ENCODE results near the gene TRAF3IP1. TPM values are rescaled to one million over a fixed set of nuclear protein-coding genes. Genes with fewer than 3 reads are reported as not detected.
A peak's percentile ranks its signal among the peaks of the same experiment; 100 is the strongest.

Gene TRAF3IP1
- total and polyA plus RNA-seq, 2 of the 13 experiments (the other 11 are each of a cell fraction or from before 2014, with no cell fraction given): 4.1 to 12.9 TPM

DNA sequence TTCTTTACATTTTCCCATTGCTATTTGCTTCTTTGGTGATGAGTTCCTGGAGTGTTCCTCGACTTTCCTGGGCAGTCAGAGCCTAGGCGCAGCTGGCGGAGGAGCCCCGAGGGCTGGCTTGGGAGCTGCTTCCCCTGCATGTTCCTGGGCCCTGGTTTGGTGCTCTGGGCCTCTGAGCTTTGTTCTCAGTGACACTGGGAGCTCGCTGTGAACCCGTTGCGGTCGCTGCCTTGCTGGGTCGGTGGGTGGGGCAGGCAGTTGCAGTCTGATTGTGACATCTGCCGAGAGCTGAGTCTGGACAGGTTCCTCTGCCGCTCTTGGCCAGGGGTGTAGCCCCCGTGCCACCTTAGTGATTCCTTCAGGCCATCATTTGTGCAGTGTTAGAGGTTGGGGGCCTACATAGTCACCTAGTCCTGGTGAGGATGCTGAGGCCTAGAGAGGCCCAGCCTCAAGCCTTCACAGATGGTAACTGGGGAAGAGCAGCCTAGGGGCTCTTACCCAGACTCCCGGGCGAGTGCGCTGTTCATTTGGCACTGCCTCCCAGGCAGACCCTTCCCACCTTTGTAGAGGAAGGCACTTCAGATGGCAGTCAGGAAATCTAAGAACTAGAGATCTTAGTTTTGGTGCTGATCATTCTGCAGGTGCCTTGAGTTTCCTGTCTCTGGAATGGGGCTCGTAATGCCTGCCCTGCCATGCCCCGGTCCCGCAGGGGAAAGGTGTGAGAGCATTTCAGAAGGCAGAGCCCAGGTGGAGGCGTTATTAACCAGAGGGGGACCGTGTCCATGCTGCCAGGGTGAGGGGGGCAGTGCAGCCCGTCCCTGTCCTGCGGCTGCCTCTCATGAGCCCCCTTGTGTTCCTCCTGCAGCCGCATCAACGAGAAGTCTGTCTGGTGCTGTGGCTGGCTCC is 114.8 kb downstream of the TRAF3IP1 start (continued):
- TF ChIP-seq, protein P1, sequence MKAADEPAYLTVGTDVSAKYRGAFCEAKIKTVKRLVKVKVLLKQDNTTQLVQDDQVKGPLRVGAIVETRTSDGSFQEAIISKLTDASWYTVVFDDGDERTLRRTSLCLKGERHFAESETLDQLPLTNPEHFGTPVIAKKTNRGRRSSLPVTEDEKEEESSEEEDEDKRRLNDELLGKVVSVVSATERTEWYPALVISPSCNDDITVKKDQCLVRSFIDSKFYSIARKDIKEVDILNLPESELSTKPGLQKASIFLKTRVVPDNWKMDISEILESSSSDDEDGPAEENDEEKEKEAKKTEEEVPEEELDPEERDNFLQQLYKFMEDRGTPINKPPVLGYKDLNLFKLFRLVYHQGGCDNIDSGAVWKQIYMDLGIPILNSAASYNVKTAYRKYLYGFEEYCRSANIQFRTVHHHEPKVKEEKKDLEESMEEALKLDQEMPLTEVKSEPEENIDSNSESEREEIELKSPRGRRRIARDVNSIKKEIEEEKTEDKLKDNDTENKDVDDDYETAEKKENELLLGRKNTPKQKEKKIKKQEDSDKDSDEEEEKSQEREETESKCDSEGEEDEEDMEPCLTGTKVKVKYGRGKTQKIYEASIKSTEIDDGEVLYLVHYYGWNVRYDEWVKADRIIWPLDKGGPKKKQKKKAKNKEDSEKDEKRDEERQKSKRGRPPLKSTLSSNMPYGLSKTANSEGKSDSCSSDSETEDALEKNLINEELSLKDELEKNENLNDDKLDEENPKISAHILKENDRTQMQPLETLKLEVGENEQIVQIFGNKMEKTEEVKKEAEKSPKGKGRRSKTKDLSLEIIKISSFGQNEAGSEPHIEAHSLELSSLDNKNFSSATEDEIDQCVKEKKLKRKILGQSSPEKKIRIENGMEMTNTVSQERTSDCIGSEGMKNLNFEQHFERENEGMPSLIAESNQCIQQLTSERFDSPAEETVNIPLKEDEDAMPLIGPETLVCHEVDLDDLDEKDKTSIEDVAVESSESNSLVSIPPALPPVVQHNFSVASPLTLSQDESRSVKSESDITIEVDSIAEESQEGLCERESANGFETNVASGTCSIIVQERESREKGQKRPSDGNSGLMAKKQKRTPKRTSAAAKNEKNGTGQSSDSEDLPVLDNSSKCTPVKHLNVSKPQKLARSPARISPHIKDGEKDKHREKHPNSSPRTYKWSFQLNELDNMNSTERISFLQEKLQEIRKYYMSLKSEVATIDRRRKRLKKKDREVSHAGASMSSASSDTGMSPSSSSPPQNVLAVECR (CRISPR knock-in tag; IDR thresholded peaks at IDR 0.05; ENCODE audit: borderline replicate concordance): peak; percentile 75; the same call in 1 of the 2 replicates
- TF ChIP-seq ZNF777 (CRISPR knock-in tag; IDR thresholded peaks at IDR 0.05) (peak; percentile 48; the same call in 1 of the 2 replicates), FOSL1 (CRISPR knock-in tag; IDR thresholded peaks at IDR 0.05; ENCODE audit: borderline replicate concordance) (no peak), MATR3 (CRISPR knock-in tag; IDR thresholded peaks at IDR 0.05) (no peak), ZNF367 (CRISPR knock-in tag; IDR thresholded peaks at IDR 0.05; ENCODE audit: borderline replicate concordance) (no peak), MED13 (CRISPR knock-in tag; IDR thresholded peaks at IDR 0.05) (0 out of 2 replicates have a peak, but pooled peaks have one; percentile 54), SMARCC2 (IDR thresholded peaks at IDR 0.05) (no peak), ZNF329 (CRISPR knock-in tag; IDR thresholded peaks at IDR 0.05; ENCODE audit: low read depth) (no peak)
- TF ChIP-seq, protein P2, sequence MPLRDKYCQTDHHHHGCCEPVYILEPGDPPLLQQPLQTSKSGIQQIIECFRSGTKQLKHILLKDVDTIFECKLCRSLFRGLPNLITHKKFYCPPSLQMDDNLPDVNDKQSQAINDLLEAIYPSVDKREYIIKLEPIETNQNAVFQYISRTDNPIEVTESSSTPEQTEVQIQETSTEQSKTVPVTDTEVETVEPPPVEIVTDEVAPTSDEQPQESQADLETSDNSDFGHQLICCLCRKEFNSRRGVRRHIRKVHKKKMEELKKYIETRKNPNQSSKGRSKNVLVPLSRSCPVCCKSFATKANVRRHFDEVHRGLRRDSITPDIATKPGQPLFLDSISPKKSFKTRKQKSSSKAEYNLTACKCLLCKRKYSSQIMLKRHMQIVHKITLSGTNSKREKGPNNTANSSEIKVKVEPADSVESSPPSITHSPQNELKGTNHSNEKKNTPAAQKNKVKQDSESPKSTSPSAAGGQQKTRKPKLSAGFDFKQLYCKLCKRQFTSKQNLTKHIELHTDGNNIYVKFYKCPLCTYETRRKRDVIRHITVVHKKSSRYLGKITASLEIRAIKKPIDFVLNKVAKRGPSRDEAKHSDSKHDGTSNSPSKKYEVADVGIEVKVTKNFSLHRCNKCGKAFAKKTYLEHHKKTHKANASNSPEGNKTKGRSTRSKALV (CRISPR knock-in tag; IDR thresholded peaks at IDR 0.05): peak; percentile 59; the same call in 1 of the 2 replicates
- TF ChIP-seq, protein P3, sequence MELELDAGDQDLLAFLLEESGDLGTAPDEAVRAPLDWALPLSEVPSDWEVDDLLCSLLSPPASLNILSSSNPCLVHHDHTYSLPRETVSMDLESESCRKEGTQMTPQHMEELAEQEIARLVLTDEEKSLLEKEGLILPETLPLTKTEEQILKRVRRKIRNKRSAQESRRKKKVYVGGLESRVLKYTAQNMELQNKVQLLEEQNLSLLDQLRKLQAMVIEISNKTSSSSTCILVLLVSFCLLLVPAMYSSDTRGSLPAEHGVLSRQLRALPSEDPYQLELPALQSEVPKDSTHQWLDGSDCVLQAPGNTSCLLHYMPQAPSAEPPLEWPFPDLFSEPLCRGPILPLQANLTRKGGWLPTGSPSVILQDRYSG (CRISPR knock-in tag; IDR thresholded peaks at IDR 0.05): no peak
- TF ChIP-seq, protein P4, sequence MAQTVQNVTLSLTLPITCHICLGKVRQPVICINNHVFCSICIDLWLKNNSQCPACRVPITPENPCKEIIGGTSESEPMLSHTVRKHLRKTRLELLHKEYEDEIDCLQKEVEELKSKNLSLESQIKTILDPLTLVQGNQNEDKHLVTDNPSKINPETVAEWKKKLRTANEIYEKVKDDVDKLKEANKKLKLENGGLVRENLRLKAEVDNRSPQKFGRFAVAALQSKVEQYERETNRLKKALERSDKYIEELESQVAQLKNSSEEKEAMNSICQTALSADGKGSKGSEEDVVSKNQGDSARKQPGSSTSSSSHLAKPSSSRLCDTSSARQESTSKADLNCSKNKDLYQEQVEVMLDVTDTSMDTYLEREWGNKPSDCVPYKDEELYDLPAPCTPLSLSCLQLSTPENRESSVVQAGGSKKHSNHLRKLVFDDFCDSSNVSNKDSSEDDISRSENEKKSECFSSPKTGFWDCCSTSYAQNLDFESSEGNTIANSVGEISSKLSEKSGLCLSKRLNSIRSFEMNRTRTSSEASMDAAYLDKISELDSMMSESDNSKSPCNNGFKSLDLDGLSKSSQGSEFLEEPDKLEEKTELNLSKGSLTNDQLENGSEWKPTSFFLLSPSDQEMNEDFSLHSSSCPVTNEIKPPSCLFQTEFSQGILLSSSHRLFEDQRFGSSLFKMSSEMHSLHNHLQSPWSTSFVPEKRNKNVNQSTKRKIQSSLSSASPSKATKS (CRISPR knock-in tag; IDR thresholded peaks at IDR 0.05): no peak
- TF ChIP-seq, protein P5, sequence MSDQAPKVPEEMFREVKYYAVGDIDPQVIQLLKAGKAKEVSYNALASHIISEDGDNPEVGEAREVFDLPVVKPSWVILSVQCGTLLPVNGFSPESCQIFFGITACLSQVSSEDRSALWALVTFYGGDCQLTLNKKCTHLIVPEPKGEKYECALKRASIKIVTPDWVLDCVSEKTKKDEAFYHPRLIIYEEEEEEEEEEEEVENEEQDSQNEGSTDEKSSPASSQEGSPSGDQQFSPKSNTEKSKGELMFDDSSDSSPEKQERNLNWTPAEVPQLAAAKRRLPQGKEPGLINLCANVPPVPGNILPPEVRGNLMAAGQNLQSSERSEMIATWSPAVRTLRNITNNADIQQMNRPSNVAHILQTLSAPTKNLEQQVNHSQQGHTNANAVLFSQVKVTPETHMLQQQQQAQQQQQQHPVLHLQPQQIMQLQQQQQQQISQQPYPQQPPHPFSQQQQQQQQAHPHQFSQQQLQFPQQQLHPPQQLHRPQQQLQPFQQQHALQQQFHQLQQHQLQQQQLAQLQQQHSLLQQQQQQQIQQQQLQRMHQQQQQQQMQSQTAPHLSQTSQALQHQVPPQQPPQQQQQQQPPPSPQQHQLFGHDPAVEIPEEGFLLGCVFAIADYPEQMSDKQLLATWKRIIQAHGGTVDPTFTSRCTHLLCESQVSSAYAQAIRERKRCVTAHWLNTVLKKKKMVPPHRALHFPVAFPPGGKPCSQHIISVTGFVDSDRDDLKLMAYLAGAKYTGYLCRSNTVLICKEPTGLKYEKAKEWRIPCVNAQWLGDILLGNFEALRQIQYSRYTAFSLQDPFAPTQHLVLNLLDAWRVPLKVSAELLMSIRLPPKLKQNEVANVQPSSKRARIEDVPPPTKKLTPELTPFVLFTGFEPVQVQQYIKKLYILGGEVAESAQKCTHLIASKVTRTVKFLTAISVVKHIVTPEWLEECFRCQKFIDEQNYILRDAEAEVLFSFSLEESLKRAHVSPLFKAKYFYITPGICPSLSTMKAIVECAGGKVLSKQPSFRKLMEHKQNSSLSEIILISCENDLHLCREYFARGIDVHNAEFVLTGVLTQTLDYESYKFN (CRISPR knock-in tag; conservative IDR thresholded peaks at IDR 0.05): peak; percentile 63
- TF ChIP-seq, protein P6, sequence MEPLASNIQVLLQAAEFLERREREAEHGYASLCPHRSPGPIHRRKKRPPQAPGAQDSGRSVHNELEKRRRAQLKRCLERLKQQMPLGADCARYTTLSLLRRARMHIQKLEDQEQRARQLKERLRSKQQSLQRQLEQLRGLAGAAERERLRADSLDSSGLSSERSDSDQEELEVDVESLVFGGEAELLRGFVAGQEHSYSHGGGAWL (CRISPR knock-in tag; IDR thresholded peaks at IDR 0.05): no peak
